Measurements from ENCODE around the gene SASH1. TPM values are rescaled to one million over a fixed set of nuclear protein-coding genes. Genes with fewer than 3 reads are reported as not detected.

Gene SASH1
- total RNA-seq, 1 experiment from 2014 or later: 11.7 TPM

GRCh38 chr6:148446681-148447080 lies 104.0 kb downstream of the SASH1 start:
- BruUV-seq (replicated peaks): no TSS peak
- H3K9ac ChIP-seq (ENCODE audit: low read length): no peak overlapping the region
- CTCF ChIA-PET: no interaction called here
- ATAC-seq: no peak
- intact Hi-C loops (cut with micrococcal nuclease): no loop called here
- no peaks in the 10 kb centered on the region for H3K27me3 ChIP-seq (ENCODE audit: insufficient read depth, low read length)
- H3K4me3 ChIP-seq (replicated peaks in 1 of 2; ENCODE audit: low read depth in 1 of 2, low read length in 2 of 2): no peak overlapping the region
- no peaks in the 10 kb centered on the region for H3K79me2 ChIP-seq (ENCODE audit: insufficient read depth, low read length)
- no peaks in the 10 kb centered on the region for H3K9me2 ChIP-seq (ENCODE audit: insufficient read depth)
- no peak for DNase-seq (ENCODE audit: low read depth, low spot score)
- no peaks in the 10 kb centered on the region for H3K36me3 ChIP-seq (ENCODE audit: control insufficient read depth in 1 of 2, insufficient read depth in 2 of 2, low read length in 2 of 2)
- no peaks in the 10 kb centered on the region for H4K20me1 ChIP-seq (ENCODE audit: insufficient read depth)
- RAD21 ChIA-PET (ENCODE audit: low non-redundant PET in 1 of 2, low total read pairs in 2 of 2, uncharacterized antibody in 2 of 2, unreplicated experiment in 2 of 2): no interaction called here
- no peaks in the 10 kb centered on the region for H3K9me3 ChIP-seq (ENCODE audit: control insufficient read depth in 1 of 2, insufficient read depth in 1 of 2, low read depth in 1 of 2, low read length in 2 of 2)
- H3K27ac ChIP-seq (ENCODE audit: low read depth, low read length): no peak overlapping the region
- POLR2A ChIA-PET: no interaction called here
- H3K4me1 ChIP-seq (ENCODE audit: control insufficient read depth in 1 of 2, insufficient read depth in 2 of 2, low read length in 2 of 2): peaks cover 8 to 21% of the 10 kb centered on the region in 2 experiments
- TF ChIP-seq FOSL1 (IDR thresholded peaks at IDR 0.05; ENCODE audit: low read depth) (no peak), ZBTB33 (IDR thresholded peaks at IDR 0.05; ENCODE audit: extremely low read depth, insufficient replicate concordance, low read length) (no peak), CTCF (IDR thresholded peaks at IDR 0.05 in 2 of 3, conservative IDR thresholded peaks at IDR 0.05 in 1 of 3; ENCODE audit: borderline replicate concordance in 1 of 3, insufficient read depth in 1 of 3, low read depth in 2 of 3, low read length in 2 of 3) (no peak), EZH2 (IDR thresholded peaks at IDR 0.05) (no peak), POLR2A (IDR thresholded peaks at IDR 0.05; ENCODE audit: borderline replicate concordance, extremely low read depth, insufficient read depth, insufficient read length) (no peak), CBX3 (IDR thresholded peaks at IDR 0.05; ENCODE audit: low read depth) (no peak), SRF (IDR thresholded peaks at IDR 0.05; ENCODE audit: low read depth) (no peak), TCF7L2 (IDR thresholded peaks at IDR 0.05; ENCODE audit: borderline replicate concordance, extremely low read depth, insufficient read depth, insufficient read length) (no peak), CEBPB (IDR thresholded peaks at IDR 0.05; ENCODE audit: low read depth) (no peak), YY1 (IDR thresholded peaks at IDR 0.05; ENCODE audit: extremely low read depth, insufficient replicate concordance, low read depth, low read length) (no peak), JUND (IDR thresholded peaks at IDR 0.05) (no peak), EZH2phosphoT487 (IDR thresholded peaks at IDR 0.05; ENCODE audit: borderline replicate concordance) (no peak), MAX (IDR thresholded peaks at IDR 0.05) (no peak), EGR1 (IDR thresholded peaks at IDR 0.05; ENCODE audit: low read depth) (no peak), ZFX (IDR thresholded peaks at IDR 0.05) (no peak), ELF1 (IDR thresholded peaks at IDR 0.05; ENCODE audit: borderline replicate concordance, low read depth) (no peak), REST (IDR thresholded peaks at IDR 0.05; ENCODE audit: low read depth) (no peak), ZNF274 (IDR thresholded peaks at IDR 0.05; ENCODE audit: low read depth, low read length) (no peak), SP1 (IDR thresholded peaks at IDR 0.05; ENCODE audit: low read depth) (no peak), RAD21 (IDR thresholded peaks at IDR 0.05; ENCODE audit: low read depth) (no peak)
- H3K4me2 ChIP-seq (ENCODE audit: low read length): no peak overlapping the region
- no peak overlapping the region for H2AFZ ChIP-seq (ENCODE audit: low read depth, low read length, poor library complexity, severe bottlenecking)
